GM21723 (cell line): Measurements from ENCODE around the gene PELI3.
"Not testable (repeated sequence)": the region's sequence is repeated elsewhere in the genome, so short reads cannot be mapped to it uniquely, and the experiment has no call there.

Source experiments
- ATAC-seq: cut with Tn5 transposase; IDR thresholded peaks from one replicate; pipeline ENCODE4 v1.9.1; 2021; ENCODE audit warnings: mild to moderate bottlenecking, moderate library complexity; ENCODE audit not compliant: unreplicated experiment

Gene PELI3

GRCh38 chr11:66466225-66467033, at the start of gene PELI3:
PELI3 (plus strand) TSS chr11:66466905; CDS start chr11:66468129, 1,224 bp downstream.
- peak; percentile 68 for ATAC-seq

GRCh38 chr11:66417000-66417399, 49.7 kb upstream of the PELI3 start:
- ATAC-seq: no peak

- no peak for ATAC-seq
Observed at GRCh38 chr11:66418168-66418985, 48.3 kb upstream of the PELI3 start.

GRCh38 chr11:66418986-66419308, 47.8 kb upstream of the PELI3 start:
- no peak for ATAC-seq

GRCh38 chr11:66419825-66420224, 46.9 kb upstream of the PELI3 start:
- ATAC-seq: no peak

- no peak for ATAC-seq
Observed at GRCh38 chr11:66420671-66421476, 45.8 kb upstream of the PELI3 start, which contains the start of gene NPAS4. NPAS4 (plus strand) TSS chr11:66421035; CDS start chr11:66421180, 145 bp downstream.

- no peak for ATAC-seq
Observed at GRCh38 chr11:66421492-66422205, 45.1 kb upstream of the PELI3 start.

- no peak for ATAC-seq
Observed at GRCh38 chr11:66426314-66426713, 40.4 kb upstream of the PELI3 start.

GRCh38 chr11:66428933-66429332, 37.8 kb upstream of the PELI3 start:
- no peak for ATAC-seq

- no peak for ATAC-seq
Observed at GRCh38 chr11:66429983-66430602, 36.6 kb upstream of the PELI3 start.

GRCh38 chr11:66431287-66431686, 35.4 kb upstream of the PELI3 start:
- not testable (repeated sequence) for ATAC-seq

- not testable (repeated sequence) for ATAC-seq
Observed at GRCh38 chr11:66431871-66432329, 34.8 kb upstream of the PELI3 start.

GRCh38 chr11:66432597-66432996, 34.1 kb upstream of the PELI3 start:
- no peak for ATAC-seq

GRCh38 chr11:66437979-66438503, 28.7 kb upstream of the PELI3 start:
- ATAC-seq: no peak

- peak; percentile 94 for ATAC-seq
Observed at GRCh38 chr11:66438504-66439466, 27.9 kb upstream of the PELI3 start, which contains the start of gene MRPL11. MRPL11 (minus strand) TSS chr11:66438848; CDS start chr11:66438754, 94 bp downstream.

- ATAC-seq: not testable (repeated sequence)
Observed at GRCh38 chr11:66440101-66440939, 26.4 kb upstream of the PELI3 start.

GRCh38 chr11:66440940-66441282, 25.8 kb upstream of the PELI3 start:
- ATAC-seq: not testable (repeated sequence)

- ATAC-seq: no peak
Observed at GRCh38 chr11:66443602-66444001, 23.1 kb upstream of the PELI3 start.
